H9 (cell line): ENCODE measurements around the gene PRAME. TPM values are rescaled to one million over a fixed set of nuclear protein-coding genes. Genes with fewer than 3 reads are reported as not detected.

Experiments used
- DNase-seq: peaks from one replicate; pipeline ENCODE4 v3.0.0-alpha.2; 2017
- H2AFZ ChIP-seq: one replicate; pipeline ENCODE4 v1.6.1; 2013; ENCODE audit warnings: mild to moderate bottlenecking, low read length, control low read depth, moderate library complexity
- H2AK5ac ChIP-seq: 2 replicates; pipeline ENCODE4 v1.6.1; 2013; ENCODE audit warnings: low read length, control low read depth, mixed read lengths; ENCODE audit not compliant: insufficient read length
- H2BK120ac ChIP-seq: one replicate; pipeline ENCODE4 v1.6.1; 2013; ENCODE audit warnings: low read depth, mild to moderate bottlenecking, low read length, control low read depth, inconsistent platforms; ENCODE audit not compliant: poor library complexity, severe bottlenecking
- H2BK12ac ChIP-seq: 2 replicates; pipeline ENCODE4 v1.6.1; 2013; ENCODE audit warnings: low read length, control low read depth, mixed read lengths, low read depth; ENCODE audit not compliant: insufficient read length
- H2BK15ac ChIP-seq: 2 replicates; pipeline ENCODE4 v1.6.1; 2013; ENCODE audit warnings: low read depth, low read length, control low read depth
- H2BK20ac ChIP-seq: one replicate; pipeline ENCODE4 v1.6.1; 2013; ENCODE audit warnings: low read depth, mild to moderate bottlenecking, low read length, control low read depth, inconsistent platforms; ENCODE audit not compliant: poor library complexity, severe bottlenecking
- H2BK5ac ChIP-seq: 2 replicates; pipeline ENCODE4 v1.6.1; 2013; ENCODE audit warnings: low read length, control low read depth, mixed read lengths; ENCODE audit not compliant: insufficient read length
- H3K14ac ChIP-seq: 2 replicates; pipeline ENCODE4 v1.6.1; 2013; ENCODE audit warnings: low read length, control low read depth; ENCODE audit not compliant: insufficient read depth
- H3K18ac ChIP-seq: 2 replicates; pipeline ENCODE4 v1.6.1; 2013; ENCODE audit warnings: low read depth, mild to moderate bottlenecking, mixed read lengths, low read length, control low read depth; ENCODE audit not compliant: insufficient read length
- H3K23ac ChIP-seq: 2 replicates; pipeline ENCODE4 v1.6.1; 2013; ENCODE audit warnings: low read length, control low read depth, mixed read lengths, low read depth; ENCODE audit not compliant: insufficient read length
- H3K23me2 ChIP-seq: 2 replicates; pipeline ENCODE4 v1.6.1; 2013; ENCODE audit warnings: low read depth, mild to moderate bottlenecking, mixed read lengths, low read length, control low read depth; ENCODE audit not compliant: insufficient read length, poor library complexity, severe bottlenecking
- H3K27ac ChIP-seq: 2 replicates; pipeline ENCODE4 v1.5.1; 2013; ENCODE audit warnings: low read length, control low read depth, mixed read lengths, low read depth; ENCODE audit not compliant: insufficient read length
- H3K27me3 ChIP-seq: 2 replicates; pipeline ENCODE4 v1.6.1; 2013; ENCODE audit warnings: low read length, control low read depth, inconsistent platforms; ENCODE audit not compliant: insufficient read depth
- H3K4ac ChIP-seq: 2 replicates; pipeline ENCODE4 v1.6.1; 2013; ENCODE audit warnings: low read depth, mild to moderate bottlenecking, control low read depth, inconsistent platforms, low read length, moderate library complexity
- H3K4me1 ChIP-seq: 2 replicates; pipeline ENCODE4 v1.6.1; 2013; ENCODE audit warnings: low read length, control low read depth, inconsistent platforms; ENCODE audit not compliant: insufficient read depth
- H3K4me2 ChIP-seq: 2 replicates; pipeline ENCODE4 v1.6.1; 2013; ENCODE audit warnings: low read length, control low read depth, mixed read lengths; ENCODE audit not compliant: insufficient read length, insufficient read depth
- H3K56ac ChIP-seq: 2 replicates; pipeline ENCODE4 v1.6.1; 2013; ENCODE audit warnings: low read depth, mild to moderate bottlenecking, mixed read lengths, low read length, control low read depth; ENCODE audit not compliant: insufficient read length
- H3K79me1 ChIP-seq: 2 replicates; pipeline ENCODE4 v1.6.1; 2013; ENCODE audit warnings: low read depth, mild to moderate bottlenecking, moderate library complexity, low read length, control low read depth, inconsistent platforms; ENCODE audit not compliant: insufficient read depth, poor library complexity, severe bottlenecking
- H3K79me2 ChIP-seq: 2 replicates; pipeline ENCODE4 v1.6.1; 2013; ENCODE audit warnings: low read length, control low read depth, inconsistent platforms; ENCODE audit not compliant: insufficient read depth
- H3K9ac ChIP-seq: 2 replicates; pipeline ENCODE4 v1.6.1; 2013; ENCODE audit warnings: low read length, control low read depth, mixed read lengths; ENCODE audit not compliant: insufficient read length; ENCODE audit errors: extremely low read depth
- H3K9me3 ChIP-seq: one replicate; pipeline ENCODE4 v1.6.1; 2013; ENCODE audit warnings: low read depth, low read length, inconsistent platforms; ENCODE audit not compliant: control insufficient read depth
- H3T11ph ChIP-seq: one replicate; pipeline ENCODE4 v1.6.1; 2013; ENCODE audit warnings: mild to moderate bottlenecking, low read length, control low read depth, inconsistent platforms
- H4K20me1 ChIP-seq: one replicate; pipeline ENCODE4 v1.6.1; 2013; ENCODE audit not compliant: control insufficient read depth, insufficient read length, insufficient read depth
- H4K5ac ChIP-seq: 2 replicates; pipeline ENCODE4 v1.6.1; 2013; ENCODE audit warnings: low read depth, mild to moderate bottlenecking, mixed read lengths, low read length, control low read depth; ENCODE audit not compliant: insufficient read length
- H4K8ac ChIP-seq: replicated peaks from 2 replicates; pipeline ENCODE4 v1.6.1; 2013; ENCODE audit warnings: low read length, control low read depth, mixed read lengths, low read depth; ENCODE audit not compliant: insufficient read length
- H4K91ac ChIP-seq: 2 replicates; pipeline ENCODE4 v1.6.1; 2013; ENCODE audit warnings: low read depth, mild to moderate bottlenecking, moderate library complexity, mixed read lengths, low read length, control low read depth; ENCODE audit not compliant: insufficient read length
- H3K27ac Mint-ChIP-seq, 3 experiments: 2 replicates in 2 of 3; 3 replicates in 1 of 3; pipeline ENCODE4 v1.8.0; 2020 to 2021; ENCODE audit warnings: mixed read lengths in 3 of 3, mild to moderate bottlenecking in 1 of 3, moderate library complexity in 1 of 3
- H3K27me3 Mint-ChIP-seq: 2 replicates; pipeline ENCODE4 v1.8.0; 2021; ENCODE audit warnings: low read depth, mild to moderate bottlenecking, moderate library complexity, mixed read lengths
- H3K36me3 Mint-ChIP-seq, 3 experiments: 2 replicates in 2 of 3; 3 replicates in 1 of 3; pipeline ENCODE4 v1.8.0; 2020 to 2021; ENCODE audit warnings: low read depth in 3 of 3, mixed read lengths in 3 of 3; ENCODE audit not compliant: insufficient read depth in 1 of 3
- H3K4me1 Mint-ChIP-seq, 2 experiments: 2 replicates each; pipeline ENCODE4 v1.8.0; 2020; ENCODE audit warnings: mixed read lengths in 2 of 2
- H3K4me3 Mint-ChIP-seq, 2 experiments: 2 replicates in 1 of 2; 3 replicates in 1 of 2; pipeline ENCODE4 v1.8.0; 2020 to 2021; ENCODE audit warnings: mild to moderate bottlenecking in 2 of 2, mixed read lengths in 2 of 2, moderate library complexity in 1 of 2
- H3K9me3 Mint-ChIP-seq, 2 experiments: 2 replicates in 1 of 2; 3 replicates in 1 of 2; pipeline ENCODE4 v1.8.0; 2020; ENCODE audit warnings: mild to moderate bottlenecking in 2 of 2, mixed read lengths in 2 of 2, moderate library complexity in 1 of 2
- WGBS: extraction: QIAGEN DNeasy Blood & Tissue Kit; methylation state at CpG from one replicate; pipeline ENCODE4 v1.1.7; 2013; ENCODE audit warnings: missing lambda C conversion rate, low lambda C conversion rate, mixed read lengths; ENCODE audit not compliant: insufficient read length; ENCODE audit errors: extremely low coverage; 5-methylcytosine and 5-hydroxymethylcytosine counted together
- total RNA-seq: library from RNA; stranded (reverse); gene quantifications from 2 replicates; pipeline ENCODE4 v1.2.1, GENCODE V29; 2021
- TF ChIP-seq, protein P1 (sequence below): fragments of 200-600 bp; sonication (generic); conservative IDR thresholded peaks from 3 replicates; pipeline ENCODE4 v1.8.0; 2021; ENCODE audit warnings: antibody characterized with exemption, mild to moderate bottlenecking

Gene PRAME
- total RNA-seq, 1 experiment from 2014 or later: 0.31 TPM

GRCh38 chr22:22576989-22577427 is 17.9 kb upstream of the PRAME start:
- Histone ChIP-seq H2BK15ac (no peak overlapping the region), H4K8ac (no peak overlapping the region), H3T11ph (no peak overlapping the region), H3K4me1 (no peaks in the 10 kb centered on the region), H2AK5ac (no peak overlapping the region), H4K20me1 (no peaks in the 10 kb centered on the region), H2BK120ac (no peak overlapping the region), H3K14ac (no peak overlapping the region), H3K56ac (no peak overlapping the region), H4K91ac (no peak overlapping the region), H3K79me2 (no peaks in the 10 kb centered on the region), H2BK20ac (no peak overlapping the region), H2AFZ (no peak overlapping the region), H2BK12ac (no peak overlapping the region), H3K27ac (no peak overlapping the region), H3K27me3 (peaks cover 19% of the 10 kb centered on the region; the same call in 1 of the 2 replicates), H3K9me3 (no peaks in the 10 kb centered on the region), H2BK5ac (no peak overlapping the region), H3K23me2 (no peaks in the 10 kb centered on the region), H3K23ac (no peak overlapping the region), H4K5ac (no peak overlapping the region), H3K4me2 (no peak overlapping the region), H3K18ac (no peak overlapping the region), H3K9ac (no peak overlapping the region), H3K4ac (no peak overlapping the region), H3K79me1 (no peaks in the 10 kb centered on the region)
- Mint-ChIP-seq H3K27ac (no peak overlapping the region), H3K36me3 (no peaks in the 10 kb centered on the region), H3K27me3 (peaks cover 97% of the 10 kb centered on the region), H3K9me3 (no peaks in the 10 kb centered on the region; a peak in 1 of 5 replicates), H3K4me1 (no peaks in the 10 kb centered on the region), H3K4me3 (no peak overlapping the region)
- TF ChIP-seq, protein P1, sequence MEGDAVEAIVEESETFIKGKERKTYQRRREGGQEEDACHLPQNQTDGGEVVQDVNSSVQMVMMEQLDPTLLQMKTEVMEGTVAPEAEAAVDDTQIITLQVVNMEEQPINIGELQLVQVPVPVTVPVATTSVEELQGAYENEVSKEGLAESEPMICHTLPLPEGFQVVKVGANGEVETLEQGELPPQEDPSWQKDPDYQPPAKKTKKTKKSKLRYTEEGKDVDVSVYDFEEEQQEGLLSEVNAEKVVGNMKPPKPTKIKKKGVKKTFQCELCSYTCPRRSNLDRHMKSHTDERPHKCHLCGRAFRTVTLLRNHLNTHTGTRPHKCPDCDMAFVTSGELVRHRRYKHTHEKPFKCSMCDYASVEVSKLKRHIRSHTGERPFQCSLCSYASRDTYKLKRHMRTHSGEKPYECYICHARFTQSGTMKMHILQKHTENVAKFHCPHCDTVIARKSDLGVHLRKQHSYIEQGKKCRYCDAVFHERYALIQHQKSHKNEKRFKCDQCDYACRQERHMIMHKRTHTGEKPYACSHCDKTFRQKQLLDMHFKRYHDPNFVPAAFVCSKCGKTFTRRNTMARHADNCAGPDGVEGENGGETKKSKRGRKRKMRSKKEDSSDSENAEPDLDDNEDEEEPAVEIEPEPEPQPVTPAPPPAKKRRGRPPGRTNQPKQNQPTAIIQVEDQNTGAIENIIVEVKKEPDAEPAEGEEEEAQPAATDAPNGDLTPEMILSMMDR: no peak
- DNase-seq: no peak
- no CpG with 5 or more reads among the region's 5 CpGs for WGBS
